Lower leg skin (tissue), 3 donors: ENCODE results near the gene MCL1.

Experiments
- CTCF ChIP-seq, 3 donors: fragments of 450-650 bp; IDR thresholded peaks; one replicate each; pipeline ENCODE4 v1.5.1; 2016; ENCODE audit warnings: antibody characterized with exemption in 3 of 3, mild to moderate bottlenecking in 3 of 3, moderate library complexity in 2 of 3
- POLR2A ChIP-seq, 2 donors: fragments of 450-650 bp; IDR thresholded peaks; one replicate each; pipeline ENCODE4 v1.6.1; 2016 to 2017; ENCODE audit warnings: antibody characterized with exemption in 2 of 2, mild to moderate bottlenecking in 1 of 2, moderate library complexity in 1 of 2

- TF ChIP-seq CTCF (IDR thresholded peaks at IDR 0.05) (no peak), POLR2A (IDR thresholded peaks at IDR 0.05) (no peak)
Observed at GRCh38 chr1:150615346-150616201, 36.2 kb upstream of the MCL1 start.
